BLaER1 treated with 17β-estradiol and CSF1 and Interleukin-3, amounts not matched to agents 10 nM and 100 nM (cell line): ENCODE results near the gene TSPAN14.
"Not testable (repeated sequence)": the region's sequence is repeated elsewhere in the genome, so short reads cannot be mapped to it uniquely, and the experiment has no call there.

Experiments used
- H3K27ac ChIP-seq, 11 experiments: shearing (Covaris generic); formaldehyde crosslinking; 2 replicates each; pipeline ENCODE4 v1.8.1; 2022
- H3K27me3 ChIP-seq, 11 experiments: shearing (Covaris generic); formaldehyde crosslinking; 2 replicates each; pipeline ENCODE4 v1.8.1; 2022
- H3K36me3 ChIP-seq, 11 experiments: shearing (Covaris generic); formaldehyde crosslinking; 2 replicates each; pipeline ENCODE4 v1.8.1; 2022
- H3K4me1 ChIP-seq, 10 experiments: shearing (Covaris generic); formaldehyde crosslinking; 2 replicates each; pipeline ENCODE4 v1.8.1; 2022
- H3K4me2 ChIP-seq, 11 experiments: shearing (Covaris generic); formaldehyde crosslinking; 2 replicates each; pipeline ENCODE4 v1.8.1; 2022
- H3K4me3 ChIP-seq, 10 experiments: shearing (Covaris generic); formaldehyde crosslinking; 2 replicates each; pipeline ENCODE4 v1.8.1; 2022
- H3K9ac ChIP-seq, 11 experiments: shearing (Covaris generic); formaldehyde crosslinking; 2 replicates each; pipeline ENCODE4 v1.8.1; 2022
- H3K9me3 ChIP-seq, 11 experiments: shearing (Covaris generic); formaldehyde crosslinking; replicated peaks in 1 of 11; 2 replicates each; pipeline ENCODE4 v1.8.1; 2022
- H4K20me1 ChIP-seq, 11 experiments: shearing (Covaris generic); formaldehyde crosslinking; 2 replicates each; pipeline ENCODE4 v1.8.1; 2022
- Cebpa-rat ChIP-seq, 11 experiments: shearing (Covaris generic); IDR thresholded peaks; 2 replicates each; pipeline ENCODE4 v1.8.1; 2022

The TSPAN14 gene

GRCh38 chr10:80472234-80473095 lies 18.4 kb downstream of the TSPAN14 start:
- Histone ChIP-seq H4K20me1 (peaks cover 44 to 100% (median 93%) of the 10 kb centered on the region in 11 experiments), H3K9ac (peak overlapping the region in 10 of 11 experiments; percentile 25 to 79 (median 56); a peak in 19 of 22 replicates), H3K4me3 (peak overlapping the region in 5 of 10 experiments; percentile 5 to 34 (median 14); a peak in 7 of 20 replicates), H3K36me3 (peaks cover 83 to 98% (median 92%) of the 10 kb centered on the region in 11 experiments), H3K27ac (peak overlapping the region; percentile 49 to 99 (median 65); a peak in 21 of 22 replicates), H3K4me1 (peaks cover 77 to 100% (median 88%) of the 10 kb centered on the region in 10 experiments), H3K9me3 (peaks cover 0 to 31% (median 28%) of the 10 kb centered on the region in 11 experiments; a peak in 20 of 22 replicates), H3K27me3 (no peaks in the 10 kb centered on the region), H3K4me2 (peak overlapping the region; percentile 93 to 100 (median 99))
- no peak for TF ChIP-seq Cebpa-rat (IDR thresholded peaks at IDR 0.05)

DNA sequence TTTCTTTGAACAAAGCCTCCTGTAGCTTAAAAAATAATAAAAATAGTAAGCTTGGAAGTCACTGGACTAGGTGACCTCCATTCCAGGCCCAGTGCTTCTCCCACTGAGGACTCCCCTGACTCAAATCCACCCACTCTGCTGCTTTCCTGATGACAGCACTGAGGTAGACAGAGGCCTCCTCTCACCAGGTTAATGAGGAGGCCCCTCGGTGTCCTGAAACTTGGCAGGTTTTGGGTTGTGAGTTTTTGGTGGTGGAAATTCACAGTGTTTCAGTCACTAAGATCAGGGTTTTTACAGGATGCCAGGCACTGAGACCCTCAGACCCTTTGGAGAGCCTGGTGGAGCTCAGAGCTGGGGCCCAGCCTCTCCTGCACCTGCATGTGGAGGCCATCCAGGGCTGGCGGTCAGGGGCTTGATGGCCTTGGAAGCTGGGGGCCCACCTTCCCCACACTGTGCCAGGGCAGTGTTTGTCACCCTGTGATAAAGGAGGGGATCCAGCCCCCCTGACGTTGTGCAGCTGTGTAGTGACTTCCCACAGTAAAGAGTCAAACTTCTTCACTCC lies 19.1 kb downstream of the TSPAN14 start:
- Histone ChIP-seq H3K9me3 (peaks cover 0 to 38% (median 35%) of the 10 kb centered on the region in 11 experiments; a peak in 20 of 22 replicates), H3K4me1 (peaks cover 70 to 100% (median 82%) of the 10 kb centered on the region in 10 experiments), H4K20me1 (peaks cover 44 to 100% (median 94%) of the 10 kb centered on the region in 11 experiments), H3K27me3 (no peaks in the 10 kb centered on the region), H3K4me3 (peak overlapping the region in 5 of 10 experiments; percentile 12 to 34 (median 20); a peak in 5 of 20 replicates), H3K27ac (peak overlapping the region; percentile 49 to 99 (median 65)), H3K4me2 (peak overlapping the region; percentile 93 to 100 (median 99)), H3K9ac (peak overlapping the region; percentile 25 to 79 (median 54); a peak in 20 of 22 replicates), H3K36me3 (peaks cover 87 to 100% (median 97%) of the 10 kb centered on the region in 11 experiments)
- TF ChIP-seq Cebpa-rat (IDR thresholded peaks at IDR 0.05) = no peak

GRCh38 chr10:80473692-80474596 lies 19.8 kb downstream of the TSPAN14 start:
- Histone ChIP-seq H3K36me3 (peaks cover 88 to 99% (median 97%) of the 10 kb centered on the region in 11 experiments), H4K20me1 (peaks cover 44 to 99% (median 92%) of the 10 kb centered on the region in 11 experiments), H3K4me2 (peak overlapping the region; percentile 93 to 100 (median 99)), H3K4me3 (peak overlapping the region in 6 of 10 experiments; percentile 3 to 47 (median 24); a peak in 8 of 20 replicates), H3K9me3 (peaks cover 0 to 46% (median 41%) of the 10 kb centered on the region in 11 experiments; a peak in 20 of 22 replicates), H3K9ac (peak overlapping the region; percentile 25 to 79 (median 54); a peak in 21 of 22 replicates), H3K27me3 (no peaks in the 10 kb centered on the region), H3K4me1 (peaks cover 62 to 99% (median 76%) of the 10 kb centered on the region in 10 experiments), H3K27ac (peak overlapping the region; percentile 49 to 99 (median 65))
- TF ChIP-seq Cebpa-rat (IDR thresholded peaks at IDR 0.05) = no peak

DNA sequence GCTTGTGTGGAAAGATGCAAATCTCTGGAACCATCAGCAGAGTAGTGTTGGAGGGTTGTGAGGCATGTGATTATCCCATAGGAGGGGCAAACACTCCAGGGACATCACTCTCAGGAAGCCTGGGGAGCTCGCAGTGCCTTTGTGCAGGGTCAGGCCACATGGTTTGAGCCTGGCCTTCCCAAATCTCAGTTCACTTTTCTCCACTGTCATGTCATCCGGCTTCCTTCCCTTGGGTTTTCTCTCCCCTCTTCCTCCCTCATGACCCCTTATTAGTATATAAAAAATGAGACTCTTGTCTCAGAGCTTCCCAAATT lies 20.4 kb downstream of the TSPAN14 start:
- H3K36me3 ChIP-seq = peaks cover 83 to 94% (median 91%) of the 10 kb centered on the region in 11 experiments
- H3K9me3 ChIP-seq = peaks cover 0 to 46% (median 41%) of the 10 kb centered on the region in 11 experiments; a peak in 20 of 22 replicates
- peaks cover 44 to 93% (median 87%) of the 10 kb centered on the region in 11 experiments for H4K20me1 ChIP-seq
- peaks cover 56 to 93% (median 70%) of the 10 kb centered on the region in 10 experiments for H3K4me1 ChIP-seq
- H3K4me2 ChIP-seq = peak overlapping the region; percentile 93 to 100 (median 99)
- no peaks in the 10 kb centered on the region for H3K27me3 ChIP-seq
- H3K27ac ChIP-seq = peak overlapping the region; percentile 49 to 99 (median 65); a peak in 20 of 22 replicates
- TF ChIP-seq Cebpa-rat (IDR thresholded peaks at IDR 0.05) = no peak
- peak overlapping the region in 8 of 11 experiments; percentile 25 to 79 (median 58); a peak in 12 of 22 replicates for H3K9ac ChIP-seq
- peak overlapping the region in 3 of 10 experiments; percentile 19 to 47 (median 24); a peak in 4 of 20 replicates for H3K4me3 ChIP-seq

DNA sequence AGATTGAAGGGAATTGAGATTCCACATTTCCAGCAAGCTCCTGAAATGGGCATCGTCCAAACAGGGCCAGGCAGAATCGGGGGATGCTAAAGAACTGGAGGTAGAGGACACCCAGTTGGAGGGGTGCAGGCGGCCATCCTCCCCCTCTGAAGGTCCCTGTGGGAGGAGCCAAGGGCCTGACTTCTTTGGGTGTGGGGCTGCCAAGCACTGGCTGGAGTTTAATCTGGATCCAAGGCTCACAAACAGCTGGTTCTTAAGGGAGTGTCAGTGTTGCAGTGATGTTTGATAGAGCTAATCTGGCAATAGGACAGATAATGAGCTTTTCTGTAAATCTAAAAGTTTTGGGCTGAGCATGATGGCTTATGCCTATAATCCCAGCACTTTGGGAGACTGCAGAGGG lies 20.8 kb downstream of the TSPAN14 start:
- Histone ChIP-seq H3K36me3 (peaks cover 79 to 90% (median 88%) of the 10 kb centered on the region in 11 experiments), H3K9ac (peak overlapping the region in 6 of 11 experiments; percentile 45 to 79 (median 64); a peak in 9 of 22 replicates), H3K4me3 (peak overlapping the region in 1 of 10 experiments; percentile 19; a peak in 1 of 20 replicates), H3K27ac (peak overlapping the region; percentile 37 to 99 (median 63); a peak in 21 of 22 replicates), H4K20me1 (peaks cover 44 to 89% (median 83%) of the 10 kb centered on the region in 11 experiments), H3K4me2 (peak overlapping the region; percentile 93 to 100 (median 99)), H3K4me1 (peaks cover 52 to 89% (median 66%) of the 10 kb centered on the region in 10 experiments), H3K27me3 (no peaks in the 10 kb centered on the region), H3K9me3 (peaks cover 0 to 46% (median 41%) of the 10 kb centered on the region in 11 experiments; a peak in 20 of 22 replicates)
- no peak for TF ChIP-seq Cebpa-rat (IDR thresholded peaks at IDR 0.05)

DNA sequence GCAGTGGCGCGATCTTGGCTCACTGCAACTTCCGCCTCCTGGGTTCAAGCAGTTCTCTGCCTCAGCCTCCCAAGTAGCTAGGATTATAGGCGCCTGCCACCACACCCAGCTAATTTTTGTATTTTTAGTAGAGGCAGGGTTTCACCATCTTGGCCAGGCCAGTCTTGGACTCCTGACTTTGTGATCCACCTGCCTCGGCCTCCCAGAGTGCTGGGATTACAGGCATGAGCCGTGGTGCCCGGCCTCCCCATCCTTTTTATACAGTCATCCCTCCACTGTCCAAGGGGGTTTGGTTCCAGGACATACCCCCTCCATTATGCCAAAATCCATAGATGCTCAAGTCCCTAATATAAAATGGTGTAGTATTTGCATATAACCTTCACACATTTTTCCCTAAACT lies 21.5 kb downstream of the TSPAN14 start:
- Histone ChIP-seq H3K4me2 (peak overlapping the region in 6 of 11 experiments; percentile 93 to 100 (median 98); a peak in 7 of 22 replicates), H4K20me1 (peaks cover 39 to 88% (median 76%) of the 10 kb centered on the region in 11 experiments), H3K4me1 (peaks cover 45 to 82% (median 59%) of the 10 kb centered on the region in 10 experiments), H3K9ac (peak overlapping the region in 2 of 11 experiments; percentile 76 to 79; a peak in 3 of 22 replicates), H3K36me3 (peaks cover 72 to 90% (median 81%) of the 10 kb centered on the region in 11 experiments), H3K27ac (peak overlapping the region in 4 of 11 experiments; percentile 3 to 86 (median 58); a peak in 5 of 22 replicates), H3K9me3 (peaks cover 0 to 46% (median 41%) of the 10 kb centered on the region in 11 experiments; a peak in 20 of 22 replicates)
- H3K27me3 ChIP-seq, H3K4me3 ChIP-seq: not testable (repeated sequence)

DNA sequence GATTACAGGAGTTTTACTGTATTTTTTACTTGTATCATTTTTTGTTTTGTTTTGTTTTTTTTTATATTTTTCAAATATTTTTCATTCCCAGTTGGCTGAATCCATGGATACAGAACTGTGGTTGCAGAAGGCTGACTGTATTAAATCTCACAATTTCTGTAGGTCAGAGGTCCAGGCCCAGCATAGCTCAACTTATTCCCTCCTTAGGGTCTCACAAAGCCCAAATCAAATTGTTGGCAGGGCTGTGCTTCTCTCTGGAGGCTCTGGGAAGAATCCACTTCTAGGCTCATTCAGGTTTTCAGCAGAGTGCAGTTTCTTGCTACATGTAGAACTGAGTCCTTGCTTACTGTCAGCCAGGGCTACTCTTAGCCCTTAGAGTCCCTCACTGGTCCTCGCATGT lies 22.6 kb downstream of the TSPAN14 start:
- peak overlapping the region in 2 of 10 experiments; percentile 22 to 26; a peak in 3 of 20 replicates for H3K4me3 ChIP-seq
- peak overlapping the region in 5 of 11 experiments; percentile 19 to 100 (median 98); a peak in 7 of 22 replicates for H3K4me2 ChIP-seq
- no peak for TF ChIP-seq Cebpa-rat (IDR thresholded peaks at IDR 0.05)
- H4K20me1 ChIP-seq = peaks cover 40 to 88% (median 76%) of the 10 kb centered on the region in 11 experiments
- peak overlapping the region in 2 of 11 experiments; percentile 37 to 54; a peak in 2 of 22 replicates for H3K9ac ChIP-seq
- peak overlapping the region in 4 of 11 experiments; percentile 14 to 86 (median 64); a peak in 5 of 22 replicates for H3K27ac ChIP-seq
- peaks cover 71 to 90% (median 79%) of the 10 kb centered on the region in 11 experiments for H3K36me3 ChIP-seq
- H3K27me3 ChIP-seq = no peaks in the 10 kb centered on the region
- peaks cover 42 to 82% (median 58%) of the 10 kb centered on the region in 10 experiments for H3K4me1 ChIP-seq
- H3K9me3 ChIP-seq = peaks cover 0 to 46% (median 41%) of the 10 kb centered on the region in 11 experiments; a peak in 20 of 22 replicates
